ENCODE data around the gene SLC37A4.

DNA sequence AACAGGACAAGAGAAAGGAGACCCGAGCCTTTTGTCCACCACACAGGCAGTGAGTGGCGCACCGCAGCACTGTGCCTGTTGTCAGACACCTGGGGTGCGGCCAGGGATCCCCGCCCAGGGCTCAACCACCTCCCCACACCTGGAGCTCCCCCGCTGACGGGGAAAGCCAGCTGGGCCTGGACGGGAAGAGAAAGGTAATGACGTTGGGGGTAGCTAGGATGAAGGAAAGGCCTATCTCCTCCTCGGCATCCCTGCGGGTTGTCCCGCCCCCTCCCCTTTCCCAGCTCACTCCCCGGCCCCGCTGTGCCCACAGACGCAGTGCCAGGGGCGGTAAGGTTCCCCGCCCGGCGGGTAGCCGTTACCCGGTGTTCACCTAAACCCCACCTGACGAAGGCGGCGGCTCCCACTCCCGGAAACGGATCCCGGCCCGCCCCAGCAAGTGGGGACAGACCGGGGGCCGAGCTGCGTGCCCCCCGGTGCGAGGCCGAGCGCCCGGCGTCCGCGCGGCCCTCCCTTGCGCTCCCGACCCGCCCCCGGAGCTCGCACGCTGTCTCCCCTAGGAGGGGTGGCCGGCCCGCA, 25.8 kb upstream of the SLC37A4 start:
- TF ChIP-seq, protein P1, sequence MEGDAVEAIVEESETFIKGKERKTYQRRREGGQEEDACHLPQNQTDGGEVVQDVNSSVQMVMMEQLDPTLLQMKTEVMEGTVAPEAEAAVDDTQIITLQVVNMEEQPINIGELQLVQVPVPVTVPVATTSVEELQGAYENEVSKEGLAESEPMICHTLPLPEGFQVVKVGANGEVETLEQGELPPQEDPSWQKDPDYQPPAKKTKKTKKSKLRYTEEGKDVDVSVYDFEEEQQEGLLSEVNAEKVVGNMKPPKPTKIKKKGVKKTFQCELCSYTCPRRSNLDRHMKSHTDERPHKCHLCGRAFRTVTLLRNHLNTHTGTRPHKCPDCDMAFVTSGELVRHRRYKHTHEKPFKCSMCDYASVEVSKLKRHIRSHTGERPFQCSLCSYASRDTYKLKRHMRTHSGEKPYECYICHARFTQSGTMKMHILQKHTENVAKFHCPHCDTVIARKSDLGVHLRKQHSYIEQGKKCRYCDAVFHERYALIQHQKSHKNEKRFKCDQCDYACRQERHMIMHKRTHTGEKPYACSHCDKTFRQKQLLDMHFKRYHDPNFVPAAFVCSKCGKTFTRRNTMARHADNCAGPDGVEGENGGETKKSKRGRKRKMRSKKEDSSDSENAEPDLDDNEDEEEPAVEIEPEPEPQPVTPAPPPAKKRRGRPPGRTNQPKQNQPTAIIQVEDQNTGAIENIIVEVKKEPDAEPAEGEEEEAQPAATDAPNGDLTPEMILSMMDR (conservative IDR thresholded peaks at IDR 0.05; ENCODE audit: low read length) = no peak; the same call in 1 of the 2 replicates
- no peak for TF ChIP-seq EZH2phosphoT487 (IDR thresholded peaks at IDR 0.05; ENCODE audit: borderline replicate concordance, low read depth, low read length)
